Esophagus squamous epithelium (tissue), 4 donors: ENCODE data around the gene DDX39B.

Source experiments
- CTCF ChIP-seq, 6 experiments: fragments of 450-650 bp in 4 of 6; fragments of 200-600 bp in 2 of 6; sonication (generic) in 2 of 6; IDR thresholded peaks; one replicate each; pipeline ENCODE4 v1.5.1; 2016 to 2019; ENCODE audit warnings: antibody characterized with exemption in 6 of 6, mild to moderate bottlenecking in 4 of 6, moderate library complexity in 4 of 6
- POLR2A ChIP-seq, 4 donors: fragments of 450-650 bp; IDR thresholded peaks; one replicate each; pipeline ENCODE4 v1.6.1; 2017; ENCODE audit warnings: antibody characterized with exemption in 4 of 4, mild to moderate bottlenecking in 4 of 4, moderate library complexity in 3 of 4

- no peak for TF ChIP-seq CTCF (IDR thresholded peaks at IDR 0.05)
- no peak for TF ChIP-seq POLR2A (IDR thresholded peaks at IDR 0.05)
Measured at GRCh38 chr6:31538805-31539400, 2.9 kb downstream of the DDX39B start.
